GM12891 (cell line): ENCODE results near the gene PNMT.

Experiments used
- DNase-seq: peaks from one replicate; pipeline ENCODE4 v3.0.0; 2011; ENCODE audit warnings: low spot score; ENCODE audit not compliant: insufficient read length
- FAIRE-seq: peaks from 2 replicates; lab custom pipeline; 2011; peaks lifted over from hg19 to GRCh38; lab: Jason Lieb, UNC
- PAX5 ChIP-seq: IDR thresholded peaks from 2 replicates; pipeline ENCODE4 v1.6.1; 2011; ENCODE audit warnings: low read length, moderate library complexity, mild to moderate bottlenecking; ENCODE audit not compliant: insufficient read depth, severe bottlenecking
- POLR2A ChIP-seq: IDR thresholded peaks from 2 replicates; pipeline ENCODE4 v1.6.1; 2011; ENCODE audit warnings: low read depth, low read length, control low read depth
- POLR2AphosphoS5 ChIP-seq: IDR thresholded peaks from 2 replicates; pipeline ENCODE4 v1.6.1; 2011; ENCODE audit warnings: low read depth, low read length, control low read depth
- POU2F2 ChIP-seq: IDR thresholded peaks from 2 replicates; pipeline ENCODE4 v1.6.1; 2011; ENCODE audit warnings: low read depth, mild to moderate bottlenecking, control low read depth, low read length, moderate library complexity
- SPI1 ChIP-seq: IDR thresholded peaks from 2 replicates; pipeline ENCODE4 v1.6.1; 2011; ENCODE audit warnings: low read depth, low read length, control low read depth
- TAF1 ChIP-seq: IDR thresholded peaks from 2 replicates; pipeline ENCODE4 v1.6.1; 2011; ENCODE audit warnings: low read depth, low read length, control low read depth

The PNMT gene

DNA sequence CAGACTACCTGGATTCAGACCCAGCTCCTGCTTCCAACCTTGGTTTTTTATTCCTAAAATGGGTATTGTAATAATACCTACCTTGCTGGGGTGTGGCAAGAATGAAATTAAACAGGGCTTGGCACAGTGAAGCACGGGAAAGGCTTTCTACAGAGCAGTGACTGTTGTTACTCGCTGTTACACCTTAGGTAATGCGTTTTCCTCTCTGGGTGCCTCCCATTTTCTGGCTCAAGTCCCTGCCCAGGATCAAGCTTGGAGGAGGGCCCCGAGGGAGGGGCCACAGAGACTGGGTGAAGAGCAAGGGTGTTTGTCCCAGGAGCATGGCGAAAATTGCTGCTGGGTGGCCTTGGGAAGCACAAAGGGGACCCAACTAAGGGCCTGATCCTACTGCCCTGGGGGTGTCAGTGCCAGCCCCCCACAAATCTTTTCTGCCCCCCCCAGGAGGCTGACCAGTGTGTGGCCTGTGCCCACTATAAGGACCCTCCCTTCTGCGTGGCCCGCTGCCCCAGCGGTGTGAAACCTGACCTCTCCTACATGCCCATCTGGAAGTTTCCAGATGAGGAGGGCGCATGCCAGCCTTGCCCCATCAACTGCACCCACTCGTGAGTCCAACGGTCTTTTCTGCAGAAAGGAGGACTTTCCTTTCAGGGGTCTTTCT is 48.8 kb downstream of the PNMT start:
- DNase-seq (no peak), FAIRE-seq (no peak)
- no peak for TF ChIP-seq SPI1
- no peak for TF ChIP-seq TAF1
- no peak for TF ChIP-seq POU2F2
- no peak for TF ChIP-seq POLR2A
- TF ChIP-seq PAX5, result no peak
- TF ChIP-seq POLR2AphosphoS5, result no peak

DNA sequence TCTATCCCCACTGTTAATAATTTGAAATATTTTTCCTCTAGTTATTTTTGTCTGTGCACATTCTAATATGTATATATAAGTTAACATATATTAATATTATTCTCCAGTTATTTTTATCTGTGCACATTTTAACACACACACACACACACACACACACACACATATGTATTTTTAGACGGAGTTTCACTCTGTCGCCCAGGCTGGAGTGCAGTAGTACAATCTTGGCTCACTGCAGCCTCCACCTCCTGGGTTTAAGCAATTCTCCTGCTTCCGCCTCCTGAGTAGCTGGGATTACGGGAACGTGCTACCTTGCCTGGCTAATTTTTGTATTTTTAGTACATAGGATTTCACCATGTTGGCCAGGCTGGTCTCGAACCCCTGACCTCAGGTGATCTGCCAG is 49.4 kb downstream of the PNMT start:
- no peak for FAIRE-seq
- TF ChIP-seq SPI1, result no peak
- TF ChIP-seq POU2F2, result no peak
- no peak for TF ChIP-seq PAX5
- TF ChIP-seq POLR2A, result no peak
- TF ChIP-seq TAF1, result no peak
- no peak for TF ChIP-seq POLR2AphosphoS5
- DNase-seq, result no peak

DNA sequence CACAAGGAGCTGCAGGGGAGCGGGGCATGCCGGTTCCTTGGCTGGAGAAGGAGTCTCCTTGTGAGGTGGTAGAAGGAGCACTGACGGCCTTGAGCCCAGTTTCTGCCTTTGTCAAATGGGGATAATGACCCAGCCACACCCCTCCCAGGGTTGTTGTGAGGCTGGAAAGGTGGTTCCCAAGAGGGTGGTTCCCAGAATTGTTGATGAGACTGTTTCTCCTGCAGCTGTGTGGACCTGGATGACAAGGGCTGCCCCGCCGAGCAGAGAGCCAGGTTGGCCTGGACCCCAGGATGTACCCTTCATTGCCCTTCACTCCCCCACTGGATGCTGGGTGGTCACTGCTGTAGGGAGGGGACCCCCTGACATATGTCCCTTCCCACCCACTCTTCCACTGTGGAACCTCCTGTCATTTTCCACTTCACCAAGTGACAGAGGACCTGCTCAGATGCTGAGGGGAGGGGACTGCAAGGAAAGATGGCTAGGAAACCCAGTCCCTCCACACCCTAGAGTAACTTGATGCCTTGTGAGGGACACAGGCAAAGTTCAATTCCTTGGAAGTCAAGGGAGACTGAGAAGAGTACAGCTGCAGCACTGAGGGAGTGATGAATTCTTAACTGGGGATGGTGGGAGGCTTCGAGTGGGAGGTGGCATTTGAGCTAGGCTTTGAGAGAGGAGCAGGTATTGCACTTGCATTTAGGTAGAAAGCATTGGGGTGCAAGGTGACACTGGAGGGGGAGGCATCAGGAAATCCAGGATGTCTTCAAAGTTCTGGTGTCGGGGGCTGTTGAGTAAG is 51.5 kb downstream of the PNMT start:
- no peak for DNase-seq
- FAIRE-seq, result no peak
- TF ChIP-seq TAF1, result no peak
